Erythroblast (primary cell): ENCODE measurements around the gene AQP11.

Experiments
- GATA1 ChIP-seq: IDR thresholded peaks from 2 replicates; pipeline ENCODE4 v1.6.1; 2011; ENCODE audit warnings: low read depth, mild to moderate bottlenecking, control low read depth, low read length, moderate library complexity
- POLR2A ChIP-seq: IDR thresholded peaks from 2 replicates; pipeline ENCODE4 v1.6.1; 2011; ENCODE audit warnings: mild to moderate bottlenecking, low read length

DNA sequence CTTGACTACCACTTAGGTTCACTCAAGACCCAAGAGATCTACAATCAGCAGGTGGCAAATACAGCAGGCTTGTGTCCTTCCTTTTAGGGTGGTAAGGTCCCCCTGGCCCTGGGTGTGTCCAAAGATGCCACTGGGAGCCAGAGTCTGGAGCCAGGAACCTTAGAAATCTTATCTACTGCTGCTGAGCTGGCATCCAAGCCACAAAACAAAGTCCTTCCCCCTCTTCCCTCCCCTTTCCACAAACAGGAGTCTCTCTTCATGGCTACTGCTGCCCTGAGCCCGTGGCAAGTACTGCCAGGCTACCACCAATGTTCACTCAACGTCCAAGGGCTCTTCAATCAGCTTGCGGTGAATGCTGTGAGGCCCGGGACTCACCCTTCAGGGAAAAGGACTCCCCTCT, 21.4 kb upstream of the AQP11 start:
- TF ChIP-seq POLR2A (no peak), GATA1 (no peak)
